OCI-LY1 (cell line): ENCODE data around the gene ABCA13.

Experiments
- EZH2 ChIP-seq: fragments of 200-600 bp; sonication (generic), shearing (Covaris generic); IDR thresholded peaks from 2 replicates; pipeline ENCODE4 v1.8.0; 2017; ENCODE audit warnings: borderline replicate concordance, mixed run types, mild to moderate bottlenecking, antibody characterized with exemption, low read length, moderate library complexity, mixed read lengths
- TF ChIP-seq, protein P1 (sequence below): fragments of 200-600 bp; sonication (generic), shearing (Covaris generic); IDR thresholded peaks from 2 replicates; pipeline ENCODE4 v1.5.1; 2017; ENCODE audit warnings: mild to moderate bottlenecking, antibody characterized with exemption, low read length, moderate library complexity, mixed read lengths

DNA sequence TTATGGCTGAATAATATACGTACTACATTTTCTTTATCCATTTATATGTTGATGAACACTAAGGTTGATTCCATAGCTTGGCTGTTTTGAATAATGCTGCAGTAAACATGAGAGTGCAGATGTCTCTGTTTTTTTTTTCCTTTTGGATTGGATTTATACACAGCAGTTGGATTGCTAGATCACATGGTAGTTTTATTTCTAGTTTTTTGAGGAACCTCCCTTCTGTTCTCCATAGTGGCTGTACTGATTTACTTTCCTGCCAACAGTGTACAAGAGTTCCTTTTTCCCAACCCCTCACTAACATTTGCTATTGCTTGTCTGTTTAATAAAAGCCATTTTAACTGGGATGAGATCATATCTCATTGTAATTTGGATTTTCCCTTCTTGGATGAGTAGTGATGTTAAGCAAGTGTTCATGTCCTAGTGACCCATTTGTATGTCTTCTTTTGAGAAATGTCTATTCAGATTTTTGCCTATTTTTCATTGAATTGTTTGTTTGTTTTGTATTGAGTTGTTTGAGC, 36.0 kb downstream of the ABCA13 start:
- TF ChIP-seq EZH2 = no peak
- TF ChIP-seq, protein P1, sequence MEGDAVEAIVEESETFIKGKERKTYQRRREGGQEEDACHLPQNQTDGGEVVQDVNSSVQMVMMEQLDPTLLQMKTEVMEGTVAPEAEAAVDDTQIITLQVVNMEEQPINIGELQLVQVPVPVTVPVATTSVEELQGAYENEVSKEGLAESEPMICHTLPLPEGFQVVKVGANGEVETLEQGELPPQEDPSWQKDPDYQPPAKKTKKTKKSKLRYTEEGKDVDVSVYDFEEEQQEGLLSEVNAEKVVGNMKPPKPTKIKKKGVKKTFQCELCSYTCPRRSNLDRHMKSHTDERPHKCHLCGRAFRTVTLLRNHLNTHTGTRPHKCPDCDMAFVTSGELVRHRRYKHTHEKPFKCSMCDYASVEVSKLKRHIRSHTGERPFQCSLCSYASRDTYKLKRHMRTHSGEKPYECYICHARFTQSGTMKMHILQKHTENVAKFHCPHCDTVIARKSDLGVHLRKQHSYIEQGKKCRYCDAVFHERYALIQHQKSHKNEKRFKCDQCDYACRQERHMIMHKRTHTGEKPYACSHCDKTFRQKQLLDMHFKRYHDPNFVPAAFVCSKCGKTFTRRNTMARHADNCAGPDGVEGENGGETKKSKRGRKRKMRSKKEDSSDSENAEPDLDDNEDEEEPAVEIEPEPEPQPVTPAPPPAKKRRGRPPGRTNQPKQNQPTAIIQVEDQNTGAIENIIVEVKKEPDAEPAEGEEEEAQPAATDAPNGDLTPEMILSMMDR = no peak
